Esophagus muscularis mucosa (tissue), 4 donors: ENCODE measurements around the gene HDDC2. TPM values are rescaled to one million over a fixed set of nuclear protein-coding genes. Genes with fewer than 3 reads are reported as not detected.

Experiments used
- DNase-seq: peaks from one replicate; pipeline ENCODE4 v3.0.0-alpha.2; 2017; ENCODE audit errors: extremely low spot score
- H3K27ac ChIP-seq, 4 donors: fragments of 200-600 bp; sonication (generic); replicated peaks in 1 of 4; 1 replicate in 3 of 4; 2 replicates in 1 of 4; pipeline ENCODE4 v1.5.1; 2016 to 2019; ENCODE audit warnings: mild to moderate bottlenecking in 1 of 4
- H3K27me3 ChIP-seq, 4 donors: fragments of 200-600 bp; sonication (generic); one replicate each; pipeline versions ENCODE4 v1.5.1 to v1.6.0; 2016 to 2019
- H3K36me3 ChIP-seq, 4 donors: fragments of 200-600 bp; sonication (generic); one replicate each; pipeline ENCODE4 v1.5.1; 2016 to 2019
- H3K4me1 ChIP-seq, 4 donors: fragments of 200-600 bp; sonication (generic); one replicate each; pipeline ENCODE4 v1.5.1; 2016 to 2019
- H3K4me3 ChIP-seq, 4 donors: fragments of 200-600 bp; sonication (generic); 1 replicate in 2 of 4; 2 replicates in 2 of 4; pipeline ENCODE4 v1.5.1; 2016 to 2019; ENCODE audit warnings: mild to moderate bottlenecking in 4 of 4, moderate library complexity in 1 of 4
- H3K9me3 ChIP-seq, 4 donors: fragments of 200-600 bp; sonication (generic); 1 replicate in 3 of 4; 2 replicates in 1 of 4; pipeline ENCODE4 v1.5.1; 2016 to 2019
- CTCF ChIP-seq, 3 experiments: fragments of 200-600 bp in 2 of 3; fragments of 450-650 bp in 1 of 3; sonication (generic) in 2 of 3; IDR thresholded peaks; one replicate each; pipeline ENCODE4 v1.5.1; 2017 to 2019; ENCODE audit warnings: antibody characterized with exemption in 3 of 3, mild to moderate bottlenecking in 2 of 3, moderate library complexity in 1 of 3
- EP300 ChIP-seq: sonication (generic); formaldehyde crosslinking; IDR thresholded peaks from one replicate; pipeline ENCODE4 v1.6.1; 2017; ENCODE audit warnings: antibody characterized with exemption
- POLR2A ChIP-seq: fragments of 450-650 bp; IDR thresholded peaks from one replicate; pipeline ENCODE4 v1.6.1; 2017; ENCODE audit warnings: antibody characterized with exemption, moderate library complexity, mild to moderate bottlenecking, low read depth
- POLR2AphosphoS5 ChIP-seq, 2 donors: sonication (generic); formaldehyde crosslinking; IDR thresholded peaks; one replicate each; pipeline ENCODE4 v1.6.1; 2017; ENCODE audit warnings: antibody characterized with exemption in 2 of 2
- WGBS: methylation state at CpG from one replicate; pipeline ENCODE4 v1.1.5; 2018; 5-methylcytosine and 5-hydroxymethylcytosine counted together
- intact Hi-C: fragments of 100-400 bp; cut with DNase I; formaldehyde crosslinking; loops from one replicate; pipeline ENCODE4 v1.15.1; 2023
- total RNA-seq, 4 donors: library from RNA; depleted of rRNA; stranded (reverse); fragments of >200 nt; gene quantifications; one replicate each; pipeline versions ENCODE4 v1.1.0 to v1.2.1, GENCODE V29; 2016

HDDC2 gene
- total RNA-seq, 4 donors from 2014 or later, result 29.6 to 47.7 (median 38.4) TPM

GRCh38 chr6:125340991-125341390 lies 39.2 kb upstream of the HDDC2 start:
- intact Hi-C loops, result no loop called here
- Histone ChIP-seq H3K27me3 (no peaks in the 10 kb centered on the region), H3K27ac (no peak overlapping the region), H3K4me3 (no peak overlapping the region), H3K36me3 (no peaks in the 10 kb centered on the region), H3K9me3 (no peaks in the 10 kb centered on the region), H3K4me1 (peaks cover 0 to 11% (median 0%) of the 10 kb centered on the region in 4 donors)
- DNase-seq, result no peak
- TF ChIP-seq POLR2AphosphoS5 (IDR thresholded peaks at IDR 0.05) (no peak), POLR2A (no peak), CTCF (IDR thresholded peaks at IDR 0.05) (no peak), EP300 (no peak)
- WGBS, result 75% methylated on average over 2 of the region's 2 CpGs

- intact Hi-C loops, result no loop called here
- WGBS, result 84% methylated on average over 3 of the region's 3 CpGs
- Histone ChIP-seq H3K4me1 (peaks cover 0 to 11% (median 0%) of the 10 kb centered on the region in 4 donors), H3K36me3 (no peaks in the 10 kb centered on the region), H3K4me3 (no peak overlapping the region), H3K27ac (no peak overlapping the region), H3K27me3 (no peaks in the 10 kb centered on the region), H3K9me3 (no peaks in the 10 kb centered on the region)
- TF ChIP-seq CTCF (IDR thresholded peaks at IDR 0.05) (no peak), POLR2AphosphoS5 (IDR thresholded peaks at IDR 0.05) (no peak), POLR2A (no peak), EP300 (no peak)
- no peak for DNase-seq
Observed at GRCh38 chr6:125340175-125340835, 38.5 kb upstream of the HDDC2 start.

GRCh38 chr6:125339653-125340052 lies 37.9 kb upstream of the HDDC2 start:
- 37% methylated on average over 1 of the region's 1 CpG for WGBS
- no peaks in the 10 kb centered on the region for H3K9me3 ChIP-seq
- no peak overlapping the region for H3K27ac ChIP-seq
- intact Hi-C loops, result no loop called here
- H3K36me3 ChIP-seq, result no peaks in the 10 kb centered on the region
- no peaks in the 10 kb centered on the region for H3K27me3 ChIP-seq
- no peak for TF ChIP-seq EP300
- no peak for TF ChIP-seq CTCF (IDR thresholded peaks at IDR 0.05)
- no peak for TF ChIP-seq POLR2A
- no peak for TF ChIP-seq POLR2AphosphoS5 (IDR thresholded peaks at IDR 0.05)
- DNase-seq, result no peak
- H3K4me1 ChIP-seq, result peaks cover 0 to 11% (median 0%) of the 10 kb centered on the region in 4 donors
- H3K4me3 ChIP-seq, result no peak overlapping the region

GRCh38 chr6:125338381-125338780 lies 36.6 kb upstream of the HDDC2 start:
- intact Hi-C loops, result no loop called here
- no peaks in the 10 kb centered on the region for H3K27me3 ChIP-seq
- TF ChIP-seq POLR2AphosphoS5 (IDR thresholded peaks at IDR 0.05) (no peak), EP300 (no peak), POLR2A (no peak), CTCF (IDR thresholded peaks at IDR 0.05) (no peak)
- no peak for DNase-seq
- no peak overlapping the region for H3K27ac ChIP-seq
- H3K4me1 ChIP-seq, result peaks cover 0 to 11% (median 0%) of the 10 kb centered on the region in 4 donors
- H3K9me3 ChIP-seq, result no peaks in the 10 kb centered on the region
- no peak overlapping the region for H3K4me3 ChIP-seq
- H3K36me3 ChIP-seq, result no peaks in the 10 kb centered on the region

GRCh38 chr6:125337706-125338105 lies 35.9 kb upstream of the HDDC2 start:
- Histone ChIP-seq H3K4me3 (no peak overlapping the region), H3K27ac (no peak overlapping the region), H3K4me1 (peaks cover 0 to 11% (median 0%) of the 10 kb centered on the region in 4 donors), H3K9me3 (no peaks in the 10 kb centered on the region), H3K27me3 (no peaks in the 10 kb centered on the region), H3K36me3 (no peaks in the 10 kb centered on the region)
- WGBS, result 92% methylated on average over 6 of the region's 6 CpGs
- DNase-seq, result no peak
- intact Hi-C loops, result no loop called here
- TF ChIP-seq POLR2A (no peak), CTCF (IDR thresholded peaks at IDR 0.05) (no peak), POLR2AphosphoS5 (IDR thresholded peaks at IDR 0.05) (no peak), EP300 (no peak)
